ENCODE measurements around the gene MRPL19.

Gene MRPL19

DNA sequence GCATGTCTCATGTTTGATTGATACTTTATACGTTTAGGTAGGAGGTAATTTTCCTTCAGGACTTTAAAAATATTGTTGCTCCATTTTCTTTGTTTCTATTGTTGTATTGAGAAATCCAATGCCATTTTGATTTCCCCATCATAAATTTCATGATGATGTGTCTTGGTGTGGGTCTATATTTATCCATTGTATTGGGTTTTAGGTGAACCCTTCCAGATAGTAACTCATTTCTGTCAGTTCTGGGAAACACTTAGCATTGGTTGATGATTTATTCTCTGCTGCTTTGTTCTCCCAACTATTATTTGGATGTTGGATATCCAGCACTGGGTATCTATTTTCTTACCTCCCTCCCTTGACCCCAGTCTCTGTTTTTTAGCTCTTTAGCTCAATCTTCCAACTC is 10.0 kb downstream of the MRPL19 start:
- Histone ChIP-seq H4K20me1 (ENCODE audit: control insufficient read depth, insufficient read depth, low read depth, low read length) (no peaks in the 10 kb centered on the region), H3K9me3 (ENCODE audit: control insufficient read depth, insufficient read depth, low read length) (no peaks in the 10 kb centered on the region), H3K4me3 (ENCODE audit: low read length) (no peak overlapping the region), H3K36me3 (ENCODE audit: control insufficient read depth, low read length) (peaks cover 98% of the 10 kb centered on the region), H3K4me2 (ENCODE audit: low read length) (no peak overlapping the region), H3F3A (ENCODE audit: control insufficient read depth, insufficient read depth) (no peaks in the 10 kb centered on the region), H3K9me2 (replicated peaks; ENCODE audit: control insufficient read depth, low read length) (no peaks in the 10 kb centered on the region), H3K4me1 (ENCODE audit: control insufficient read depth, low read length) (no peaks in the 10 kb centered on the region), H3K27ac (ENCODE audit: low read depth, low read length) (no peak overlapping the region), H3K79me2 (ENCODE audit: control insufficient read depth, low read length) (peaks cover 26% of the 10 kb centered on the region), H3K27me3 (ENCODE audit: control insufficient read depth, low read length) (no peaks in the 10 kb centered on the region)
- TF ChIP-seq EZH2phosphoT487 (IDR thresholded peaks at IDR 0.05; ENCODE audit: borderline replicate concordance, low read length), result no peak
- no peak for TF ChIP-seq CTCF (IDR thresholded peaks at IDR 0.05; ENCODE audit: low read depth, low read length, poor library complexity, severe bottlenecking)

- H3K27me3 ChIP-seq (ENCODE audit: control insufficient read depth, low read length), result no peaks in the 10 kb centered on the region
- no peaks in the 10 kb centered on the region for H3F3A ChIP-seq (ENCODE audit: control insufficient read depth, insufficient read depth)
- H3K79me2 ChIP-seq (ENCODE audit: control insufficient read depth, low read length), result peaks cover 26% of the 10 kb centered on the region
- no peak for TF ChIP-seq EZH2phosphoT487 (IDR thresholded peaks at IDR 0.05; ENCODE audit: borderline replicate concordance, low read length)
- TF ChIP-seq CTCF (IDR thresholded peaks at IDR 0.05; ENCODE audit: low read depth, low read length, poor library complexity, severe bottlenecking), result no peak
- no peaks in the 10 kb centered on the region for H3K9me2 ChIP-seq (replicated peaks; ENCODE audit: control insufficient read depth, low read length)
- no peak overlapping the region for H3K27ac ChIP-seq (ENCODE audit: low read depth, low read length)
- no peaks in the 10 kb centered on the region for H3K4me1 ChIP-seq (ENCODE audit: control insufficient read depth, low read length)
- H3K9me3 ChIP-seq (ENCODE audit: control insufficient read depth, insufficient read depth, low read length), result no peaks in the 10 kb centered on the region
- H4K20me1 ChIP-seq (ENCODE audit: control insufficient read depth, insufficient read depth, low read depth, low read length), result no peaks in the 10 kb centered on the region
- no peak overlapping the region for H3K4me3 ChIP-seq (ENCODE audit: low read length)
- peaks cover 98% of the 10 kb centered on the region for H3K36me3 ChIP-seq (ENCODE audit: control insufficient read depth, low read length)
- H3K4me2 ChIP-seq (ENCODE audit: low read length), result no peak overlapping the region
These were observed 11.2 kb downstream of the MRPL19 start for GRCh38 chr2:75657798-75658197.

DNA sequence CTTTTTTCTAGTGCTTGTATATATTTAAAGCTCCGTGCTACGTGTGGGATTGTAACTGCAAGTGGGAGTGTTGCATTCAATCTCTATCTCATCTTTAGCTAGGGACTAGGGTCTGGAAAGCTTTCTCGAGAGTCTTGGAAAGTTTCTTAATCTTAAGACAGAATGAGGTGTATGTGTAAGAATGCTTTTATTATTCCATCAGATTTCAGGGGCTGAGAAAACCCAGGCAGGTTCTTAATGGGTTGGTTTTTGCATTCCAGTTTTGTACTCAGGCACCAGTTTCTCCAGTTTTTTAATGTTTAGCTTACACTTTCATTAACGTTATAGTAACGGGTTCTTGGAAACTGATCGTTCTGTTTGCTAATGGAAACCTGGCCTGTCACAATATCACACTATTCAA is 20.3 kb downstream of the MRPL19 start:
- no peaks in the 10 kb centered on the region for H3K79me2 ChIP-seq (ENCODE audit: control insufficient read depth, low read length)

More for the DNA sequence above, 20.3 kb downstream of the MRPL19 start:
- no peak overlapping the region for H3K4me3 ChIP-seq (ENCODE audit: low read length)
- H3K9me3 ChIP-seq (ENCODE audit: control insufficient read depth, insufficient read depth, low read length), result no peaks in the 10 kb centered on the region
- no peaks in the 10 kb centered on the region for H3K9me2 ChIP-seq (replicated peaks; ENCODE audit: control insufficient read depth, low read length)
- H3K4me1 ChIP-seq (ENCODE audit: control insufficient read depth, low read length), result no peaks in the 10 kb centered on the region
- no peak overlapping the region for H3K27ac ChIP-seq (ENCODE audit: low read depth, low read length)
- H3K27me3 ChIP-seq (ENCODE audit: control insufficient read depth, low read length), result no peaks in the 10 kb centered on the region
- peaks cover 74% of the 10 kb centered on the region for H3K36me3 ChIP-seq (ENCODE audit: control insufficient read depth, low read length)
- no peaks in the 10 kb centered on the region; the same call in 1 of the 2 replicates for H3F3A ChIP-seq (ENCODE audit: control insufficient read depth, insufficient read depth)
- TF ChIP-seq CTCF (IDR thresholded peaks at IDR 0.05; ENCODE audit: low read depth, low read length, poor library complexity, severe bottlenecking) (no peak), EZH2phosphoT487 (IDR thresholded peaks at IDR 0.05; ENCODE audit: borderline replicate concordance, low read length) (no peak)
- no peak overlapping the region for H3K4me2 ChIP-seq (ENCODE audit: low read length)
- H4K20me1 ChIP-seq (ENCODE audit: control insufficient read depth, insufficient read depth, low read depth, low read length), result no peaks in the 10 kb centered on the region

Data from DOHH2 (cell line).